Activated T-helper 1 cell treated with Interleukin-2 at 50 U/mL for 16 hours (primary cell): ENCODE data around the gene ADAM10.

Experiments
- DNase-seq: peaks from one replicate; pipeline ENCODE4 v3.0.0-alpha.2; 2020; ENCODE audit warnings: low read depth

The ADAM10 gene

DNA sequence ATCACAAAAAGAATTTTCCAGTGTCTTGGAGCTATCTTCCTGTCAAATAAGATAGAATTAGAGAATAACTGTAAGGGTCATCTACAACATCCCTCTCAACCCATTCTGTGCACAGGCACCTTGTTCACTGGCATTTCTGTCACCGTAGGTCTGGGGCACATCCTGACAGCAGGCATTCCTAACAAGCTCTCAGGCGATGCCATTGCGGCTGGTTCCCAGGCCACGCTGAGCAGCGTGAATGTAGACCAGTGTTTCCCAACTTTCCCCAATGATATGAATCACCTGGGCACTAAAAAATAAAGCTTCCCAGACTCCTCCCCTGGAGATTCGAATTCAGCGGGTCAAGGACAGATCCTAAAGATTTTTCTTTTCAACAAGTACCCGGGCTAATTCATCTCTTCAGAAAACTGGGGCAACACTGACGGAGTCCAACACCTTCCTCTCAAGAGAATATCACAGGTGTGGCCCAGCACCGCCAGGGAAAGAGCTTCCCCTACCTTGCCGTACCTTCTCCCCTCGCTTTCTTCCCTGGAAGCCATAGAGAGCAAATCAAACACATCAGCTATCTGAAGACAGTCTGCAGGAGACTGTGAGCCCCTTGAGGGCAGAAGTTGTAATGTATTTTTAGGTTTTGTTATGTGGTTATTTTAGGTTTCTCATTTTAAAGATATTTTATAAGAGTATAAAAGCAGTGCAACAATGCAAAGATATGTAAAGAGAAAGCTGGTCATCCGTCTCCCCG, 174.3 kb downstream of the ADAM10 start:
- DNase-seq = no peak

DNA sequence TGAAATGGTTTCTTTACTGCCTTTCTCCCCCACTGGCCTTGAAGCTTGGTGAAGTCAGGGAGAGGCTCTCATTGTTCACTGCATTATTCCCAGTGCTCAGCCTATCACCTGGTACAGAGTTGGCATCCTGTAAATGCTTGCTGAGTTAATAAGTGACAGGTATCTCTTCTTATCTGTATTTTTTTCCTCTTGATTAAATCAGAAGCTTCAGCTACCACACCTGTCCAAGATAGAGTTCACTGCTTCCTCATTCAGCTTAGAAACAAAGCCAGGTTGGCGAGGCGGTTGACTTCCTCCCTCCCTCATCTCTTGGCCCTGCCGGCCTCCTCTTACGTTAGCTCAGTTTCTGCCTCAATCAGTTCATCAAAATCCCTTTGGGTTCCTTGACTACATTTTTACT, 174.9 kb downstream of the ADAM10 start:
- no peak for DNase-seq

DNA sequence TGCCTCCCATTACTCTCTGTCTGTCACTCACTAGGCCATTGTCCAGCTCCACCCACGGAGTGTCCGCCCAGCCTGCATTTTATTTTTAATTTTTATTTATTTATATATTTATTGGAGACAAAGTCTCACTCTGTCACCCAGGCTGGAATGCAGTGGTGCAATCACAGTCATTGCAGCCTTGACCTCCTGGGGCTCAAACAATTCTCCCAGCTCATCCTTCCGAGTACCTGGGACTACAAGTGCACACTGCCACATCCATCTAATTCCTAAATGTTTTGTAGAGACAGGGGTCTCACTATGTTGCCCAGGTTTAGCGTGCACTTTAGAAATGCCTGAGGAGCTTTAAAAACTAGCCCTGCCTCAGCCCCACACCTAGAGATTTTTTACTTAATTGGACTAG, 176.2 kb downstream of the ADAM10 start:
- no peak for DNase-seq

DNA sequence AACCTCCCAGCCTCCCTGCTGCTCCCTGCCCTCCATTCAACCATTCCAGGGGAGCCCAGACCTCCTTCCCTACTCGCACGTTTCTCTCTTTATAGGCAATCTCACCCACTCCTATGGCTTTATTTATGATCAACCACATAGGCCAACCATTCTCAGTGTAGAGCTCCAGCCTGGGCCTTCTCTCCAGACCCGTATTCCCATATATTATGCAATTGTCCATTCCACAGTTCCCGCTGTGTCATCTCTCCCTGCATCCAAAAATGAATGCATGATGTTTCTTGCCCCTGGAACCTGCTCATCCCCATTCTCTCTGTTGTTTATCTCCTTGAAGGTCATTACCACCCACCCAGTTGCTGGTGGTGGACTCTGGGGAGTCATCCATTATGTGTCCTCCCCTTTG, 177.0 kb downstream of the ADAM10 start:
- DNase-seq = no peak

DNA sequence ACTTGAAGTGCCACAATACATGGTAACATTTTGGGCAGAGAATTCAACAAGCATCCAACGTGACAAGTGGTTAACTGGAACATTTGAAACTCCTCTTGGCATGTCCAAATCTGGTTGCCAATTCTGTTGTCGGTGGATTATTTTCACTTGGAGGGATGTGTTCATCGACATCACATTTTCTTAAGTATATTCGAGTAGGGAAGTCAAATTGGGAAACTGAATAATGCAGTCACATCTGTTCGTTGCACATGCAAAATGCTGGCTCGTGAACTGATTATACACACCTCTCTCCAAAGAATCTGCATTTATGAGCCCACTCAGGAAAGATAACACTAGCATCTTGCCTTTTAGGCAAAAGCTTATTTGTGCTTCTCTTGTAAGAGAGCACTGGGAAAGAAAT, 178.0 kb downstream of the ADAM10 start:
- DNase-seq = no peak

DNA sequence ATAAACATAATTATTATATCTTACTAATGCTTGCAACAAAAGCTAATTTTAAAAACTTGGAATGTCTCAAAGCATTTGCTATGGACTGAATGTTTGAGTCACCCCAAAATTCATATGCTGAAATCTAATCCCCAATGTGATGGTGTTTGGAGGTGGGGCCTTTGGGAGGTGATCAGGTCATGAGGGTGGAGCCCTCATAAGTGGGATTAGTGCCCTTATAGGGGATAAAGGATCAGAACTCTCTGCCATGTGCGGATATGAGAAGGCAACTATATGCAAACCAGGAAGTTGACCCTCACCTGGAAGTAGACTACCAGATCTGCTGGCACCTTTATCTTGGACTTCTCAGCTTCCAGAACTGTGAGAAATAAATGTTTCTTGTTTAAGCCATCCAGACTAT, 180.1 kb downstream of the ADAM10 start:
- no peak for DNase-seq

DNA sequence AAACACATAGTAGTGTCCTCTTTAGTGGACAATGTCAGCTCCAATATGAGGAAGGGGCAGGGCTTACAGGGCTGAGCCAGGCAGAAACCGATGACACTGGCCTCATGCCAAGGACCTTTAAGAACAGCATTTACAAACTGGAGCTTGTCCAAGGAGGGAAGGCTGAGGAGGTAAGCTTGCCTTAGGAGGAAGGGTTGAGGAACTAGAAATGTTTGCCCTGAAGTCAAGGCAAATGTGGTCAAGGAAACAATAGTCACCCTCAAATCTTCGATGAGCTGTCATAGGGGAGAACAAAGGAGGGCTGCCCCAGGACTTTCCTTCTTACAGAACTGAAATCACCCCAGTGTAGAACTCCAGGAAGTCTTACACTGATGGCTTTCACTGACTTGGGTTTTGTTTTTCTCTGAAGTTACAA, 181.3 kb downstream of the ADAM10 start:
- no peak for DNase-seq

DNA sequence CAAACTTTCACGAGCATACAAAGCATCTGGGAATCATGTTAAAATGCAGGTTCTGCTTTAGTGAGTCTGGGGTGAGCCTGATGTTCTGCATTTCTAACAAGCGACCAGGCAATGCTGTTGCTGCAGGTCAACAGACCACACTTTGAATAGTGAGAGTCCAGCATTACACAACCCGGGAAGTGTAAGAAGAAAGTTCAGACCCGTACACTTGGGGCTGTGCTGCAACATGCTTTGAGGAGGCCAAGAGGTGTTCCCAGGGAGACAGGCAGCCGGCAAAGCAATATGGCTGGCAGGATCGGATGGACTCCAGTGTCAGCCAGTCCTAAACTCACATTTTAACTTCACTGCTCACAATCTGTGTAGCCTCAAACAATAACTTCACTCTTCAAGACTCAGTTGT, 183.5 kb downstream of the ADAM10 start:
- no peak for DNase-seq

DNA sequence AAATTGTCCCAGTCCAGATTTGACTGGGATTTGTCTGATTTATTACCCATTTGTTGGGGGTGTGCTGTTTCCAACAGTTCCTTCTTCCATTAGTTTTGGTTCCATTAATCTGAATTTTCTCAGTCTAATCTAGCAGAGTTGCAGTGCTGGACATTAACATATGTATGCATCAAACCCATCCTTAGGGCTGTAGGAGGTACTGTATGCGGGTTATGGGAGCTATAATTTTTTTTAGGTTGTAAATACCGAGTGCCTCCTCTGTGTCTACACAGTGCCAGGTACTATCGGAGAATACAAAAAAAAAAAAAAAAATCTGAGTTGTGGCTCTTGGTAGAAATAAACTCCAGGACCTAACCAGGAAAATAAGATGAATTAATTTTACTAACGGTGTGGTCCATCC, 183.9 kb downstream of the ADAM10 start:
- no peak for DNase-seq

DNA sequence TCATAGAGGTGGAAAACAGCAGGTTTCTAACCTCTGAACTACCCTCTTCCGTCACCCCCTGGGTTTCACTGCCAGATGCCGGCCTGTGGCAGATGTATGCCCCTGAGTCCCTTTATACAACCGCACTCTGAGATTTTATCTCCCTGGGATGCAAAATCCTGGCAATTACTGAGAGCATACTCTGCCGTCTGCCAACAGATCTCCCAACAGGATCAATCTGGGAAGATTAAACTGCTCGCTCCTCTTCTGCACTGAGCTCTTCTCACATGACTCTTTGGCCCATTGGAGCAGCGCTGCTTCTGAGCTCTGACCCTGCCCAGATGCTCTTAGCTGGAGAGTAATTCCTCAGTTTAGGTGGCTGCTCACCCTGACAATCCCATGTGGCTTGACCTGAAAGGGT, 184.5 kb downstream of the ADAM10 start:
- DNase-seq = no peak

DNA sequence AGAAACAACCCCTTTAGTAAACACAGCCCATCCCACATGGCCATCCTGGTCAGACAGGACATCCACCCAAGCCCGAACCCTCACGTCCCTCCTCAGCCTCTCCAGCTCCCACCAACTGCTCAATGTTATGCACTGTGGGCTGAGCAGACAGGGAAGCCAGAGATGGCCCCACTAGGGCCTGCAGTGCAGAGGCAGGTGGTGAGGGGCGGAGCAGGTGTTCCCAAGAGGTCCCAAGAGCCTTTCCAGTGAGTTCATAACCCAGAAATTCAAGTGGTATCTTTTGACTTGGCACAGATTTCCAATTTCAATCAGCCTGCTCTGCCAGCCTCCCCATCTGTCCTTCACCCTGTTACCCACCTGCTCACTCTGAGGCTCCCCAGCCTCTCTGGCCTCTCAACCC, 187.4 kb downstream of the ADAM10 start:
- DNase-seq = no peak

DNA sequence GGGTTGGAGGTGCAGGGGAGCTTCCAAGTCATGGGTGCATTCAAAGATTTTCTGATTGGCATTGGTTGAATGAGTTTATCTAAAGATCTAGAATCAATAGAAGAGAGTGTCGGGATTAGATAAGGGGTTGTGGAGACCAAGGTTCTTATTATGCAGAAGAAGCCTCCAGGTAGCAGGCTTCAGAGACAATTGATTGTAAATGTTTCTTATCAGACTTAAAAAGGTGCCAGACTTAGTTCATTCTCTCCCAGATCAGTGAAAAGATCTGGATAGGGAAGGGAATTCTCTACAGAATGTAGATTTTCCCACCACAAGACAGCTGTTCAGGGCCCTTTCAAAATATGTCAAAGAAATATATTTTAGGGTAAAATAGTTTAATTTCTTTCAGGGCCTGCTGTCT, 188.2 kb downstream of the ADAM10 start:
- no peak for DNase-seq

DNA sequence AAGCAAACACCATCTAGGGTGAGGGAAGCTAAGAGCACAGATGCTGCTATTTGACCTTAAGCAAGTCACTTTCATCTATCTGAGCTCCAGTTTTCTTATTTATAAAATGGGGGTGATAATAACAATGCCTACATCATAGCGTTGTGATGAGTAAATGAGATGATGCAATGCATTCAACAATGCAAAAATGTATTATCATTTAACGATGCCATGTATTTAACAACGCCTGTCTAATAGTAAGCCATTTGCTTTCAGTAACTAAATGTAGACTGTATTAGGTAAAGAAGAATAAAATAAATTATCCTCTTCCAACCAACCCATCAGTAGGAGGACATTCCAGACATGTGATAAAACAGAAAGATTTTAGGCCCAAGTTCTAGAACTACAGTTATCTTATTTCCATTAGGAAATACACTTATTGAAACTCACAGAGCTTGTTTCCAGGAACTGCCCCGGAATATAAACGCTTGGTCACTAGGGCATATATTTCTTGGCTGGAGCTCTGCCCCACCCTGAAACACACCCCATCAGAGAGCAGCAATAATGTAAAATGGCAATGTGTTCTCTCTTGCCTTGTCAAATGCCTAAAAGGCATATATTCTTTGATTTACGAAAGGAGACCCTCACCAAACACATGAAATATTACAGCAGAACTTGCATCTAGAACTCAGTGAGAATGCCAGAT, 189.5 kb downstream of the ADAM10 start:
- no peak for DNase-seq

DNA sequence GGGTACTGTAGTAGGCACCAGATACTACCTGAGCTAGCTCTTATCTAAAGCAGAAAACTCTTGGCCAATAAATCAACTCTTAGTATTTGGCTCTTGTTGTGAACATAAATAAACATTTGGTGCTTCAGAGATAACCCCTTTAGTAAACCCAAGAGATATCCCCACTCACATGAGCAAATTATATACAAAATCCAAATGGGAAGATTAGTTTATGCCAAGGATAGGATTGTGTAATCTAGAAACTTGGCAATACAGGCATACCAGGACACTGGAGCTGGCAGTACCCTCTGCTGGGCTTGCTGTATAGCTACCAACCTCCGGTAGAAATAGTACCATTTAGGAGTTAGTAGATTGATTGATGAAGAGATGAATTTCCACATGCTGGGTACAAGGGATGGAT, 190.7 kb downstream of the ADAM10 start:
- no peak for DNase-seq

DNA sequence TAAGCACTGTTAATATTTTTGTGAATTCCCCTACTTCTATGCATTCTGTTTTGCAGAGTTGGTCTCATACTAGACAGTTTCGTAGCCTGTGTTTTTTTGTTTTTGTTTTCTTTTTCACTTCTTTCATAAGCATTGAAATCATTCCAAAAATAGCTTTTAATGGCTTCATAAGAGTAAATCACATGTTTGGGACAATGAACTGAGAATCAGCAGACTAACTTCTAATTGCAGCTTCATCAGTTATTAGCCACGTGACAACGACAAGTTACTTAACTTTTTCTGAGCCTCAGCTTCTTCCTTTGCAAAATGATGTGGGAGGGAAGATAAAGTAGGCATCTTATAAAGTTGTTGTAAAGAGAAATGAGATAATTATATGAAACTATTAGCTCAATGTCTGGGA, 193.0 kb downstream of the ADAM10 start:
- DNase-seq = no peak

DNA sequence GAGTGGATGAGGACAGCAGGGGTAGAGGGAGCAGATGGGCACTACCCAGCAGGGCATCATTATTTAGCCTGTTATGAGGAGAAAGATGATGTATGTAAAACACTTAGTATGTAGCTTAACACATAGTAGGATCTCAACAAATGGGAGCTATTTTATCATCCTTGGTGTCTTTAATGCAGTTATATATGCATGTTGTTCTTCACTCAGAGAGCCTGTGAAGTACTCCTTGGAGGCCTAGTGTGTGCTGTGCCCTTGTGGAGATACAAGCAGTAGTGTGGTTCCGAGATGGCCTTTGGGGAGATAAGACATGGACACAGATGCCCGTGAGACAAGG, 193.5 kb downstream of the ADAM10 start:
- DNase-seq = no peak

DNA sequence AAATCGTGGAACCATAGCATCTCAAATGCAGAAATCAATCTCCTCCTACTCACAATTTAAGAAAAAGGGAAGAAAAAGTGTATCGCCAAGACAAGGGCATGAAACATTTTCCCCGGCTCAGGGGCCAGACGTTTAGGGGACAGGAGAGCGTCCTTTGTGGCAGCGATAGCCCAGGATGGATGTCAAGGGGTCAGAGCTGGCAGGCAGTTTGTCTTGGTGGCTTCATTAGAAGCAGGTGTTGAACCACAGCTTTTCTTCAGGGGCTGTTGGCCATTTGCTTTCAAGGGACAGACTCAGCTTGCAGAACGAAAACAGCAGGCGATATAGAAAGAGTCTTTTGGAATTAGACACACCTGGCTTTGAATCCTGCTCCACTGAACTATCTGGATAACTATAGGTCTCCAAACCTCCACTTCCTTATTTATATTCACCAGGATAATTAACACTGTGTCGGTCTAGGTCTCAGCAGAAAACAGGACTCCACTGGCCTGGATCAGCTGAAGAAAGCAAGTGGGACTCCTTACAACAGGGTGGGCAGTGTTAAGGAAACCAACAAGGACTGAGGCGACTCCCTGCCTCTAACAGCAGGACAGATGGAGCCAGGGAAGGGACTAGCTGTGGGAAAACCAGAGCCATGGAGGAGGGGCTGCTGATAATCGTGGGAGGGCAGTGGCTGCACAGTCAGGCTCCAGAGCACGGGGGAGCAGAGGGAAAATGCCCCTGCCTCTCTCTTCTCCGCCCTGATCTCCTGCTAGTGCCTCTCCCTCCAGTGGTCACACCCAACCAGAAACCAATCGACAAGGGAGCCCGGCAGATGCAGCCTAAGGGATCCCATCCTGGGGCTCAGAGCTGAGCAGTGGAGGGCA, 194.1 kb downstream of the ADAM10 start:
- DNase-seq = no peak

DNA sequence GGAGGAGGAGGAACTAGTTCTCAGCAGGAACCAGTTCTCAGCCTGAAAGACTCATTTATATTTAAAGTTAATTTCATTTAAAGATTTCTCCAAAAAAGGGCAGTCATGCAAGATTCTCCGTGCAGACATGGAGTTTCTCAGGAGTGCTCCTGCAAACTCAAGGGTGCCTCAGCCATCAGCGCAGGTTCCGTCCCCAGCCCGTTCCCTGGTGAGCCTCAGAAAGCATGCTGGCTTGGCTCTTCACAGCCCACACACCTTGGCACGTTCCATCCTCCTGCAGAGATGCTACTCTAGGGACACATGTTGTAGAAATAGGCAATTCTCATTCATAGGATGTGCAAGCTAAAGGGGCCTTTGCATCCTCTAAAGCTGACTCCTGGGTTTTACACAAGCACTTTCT, 194.7 kb downstream of the ADAM10 start:
- DNase-seq = no peak

DNA sequence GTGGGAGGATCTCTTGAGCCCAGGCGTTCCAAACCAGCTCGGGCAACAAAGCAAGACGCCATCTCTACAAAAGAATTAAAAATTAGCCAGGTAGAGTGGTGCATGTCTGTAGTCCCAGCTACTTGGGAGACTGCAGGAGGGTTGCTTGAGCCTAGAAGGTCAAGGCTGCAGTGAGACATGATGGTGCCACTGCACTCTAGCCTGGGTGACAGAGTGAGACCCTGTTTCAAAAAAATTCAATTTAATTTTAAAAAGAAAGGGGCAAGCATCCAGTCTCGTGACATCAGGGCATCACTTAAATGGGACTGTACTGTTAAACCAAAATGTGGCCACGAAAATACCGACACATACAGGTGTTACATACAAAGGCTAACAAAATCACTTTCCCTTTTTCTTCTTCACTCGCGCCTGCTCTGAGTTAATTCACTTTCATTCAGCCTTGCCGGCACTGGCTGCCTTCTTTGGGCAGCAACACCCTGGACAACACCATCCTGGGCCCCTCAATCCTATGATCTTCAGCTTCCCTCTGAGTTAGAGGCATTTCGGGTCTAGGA, 196.1 kb downstream of the ADAM10 start:
- DNase-seq = no peak

DNA sequence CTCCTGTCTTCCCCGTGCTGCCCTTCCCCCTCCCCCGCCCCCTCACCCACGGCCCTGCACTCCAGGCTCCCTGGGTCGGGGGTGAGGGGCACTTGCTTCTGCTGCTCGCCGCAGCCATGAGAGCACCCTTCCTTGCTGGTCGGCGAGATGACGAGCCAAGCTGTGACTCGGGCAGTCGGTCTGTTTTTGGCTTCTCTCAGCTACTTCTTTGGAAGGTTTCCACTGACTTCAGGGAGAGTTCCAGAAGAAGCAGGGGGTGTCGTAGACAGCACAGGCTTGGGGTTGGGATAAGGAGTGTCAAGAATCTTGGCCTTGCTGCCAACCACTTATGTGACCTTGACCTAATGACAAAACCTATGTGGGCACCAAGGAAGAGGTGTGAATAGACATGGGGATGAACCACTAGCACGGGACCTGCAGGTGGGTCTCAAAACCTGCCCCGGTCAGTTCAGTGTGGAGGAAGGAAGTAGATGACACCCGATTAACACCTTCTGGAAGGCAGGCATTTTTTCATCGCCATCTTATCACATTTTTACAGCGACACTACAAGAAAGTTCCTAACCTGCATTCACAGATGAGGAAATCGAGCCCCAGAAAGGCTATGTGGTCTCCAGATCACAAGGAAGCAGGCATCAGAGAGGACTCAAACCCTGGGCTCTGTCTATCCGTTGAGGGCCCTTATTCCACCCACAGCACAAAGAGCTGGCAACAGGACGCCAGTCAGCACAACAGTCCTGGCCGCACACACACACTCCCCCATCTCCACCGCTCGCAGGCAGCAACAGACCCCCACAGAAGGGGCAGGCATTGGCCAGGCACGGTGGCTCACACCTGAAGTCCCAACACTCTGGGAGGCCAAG, 196.8 kb downstream of the ADAM10 start:
- DNase-seq = no peak

DNA sequence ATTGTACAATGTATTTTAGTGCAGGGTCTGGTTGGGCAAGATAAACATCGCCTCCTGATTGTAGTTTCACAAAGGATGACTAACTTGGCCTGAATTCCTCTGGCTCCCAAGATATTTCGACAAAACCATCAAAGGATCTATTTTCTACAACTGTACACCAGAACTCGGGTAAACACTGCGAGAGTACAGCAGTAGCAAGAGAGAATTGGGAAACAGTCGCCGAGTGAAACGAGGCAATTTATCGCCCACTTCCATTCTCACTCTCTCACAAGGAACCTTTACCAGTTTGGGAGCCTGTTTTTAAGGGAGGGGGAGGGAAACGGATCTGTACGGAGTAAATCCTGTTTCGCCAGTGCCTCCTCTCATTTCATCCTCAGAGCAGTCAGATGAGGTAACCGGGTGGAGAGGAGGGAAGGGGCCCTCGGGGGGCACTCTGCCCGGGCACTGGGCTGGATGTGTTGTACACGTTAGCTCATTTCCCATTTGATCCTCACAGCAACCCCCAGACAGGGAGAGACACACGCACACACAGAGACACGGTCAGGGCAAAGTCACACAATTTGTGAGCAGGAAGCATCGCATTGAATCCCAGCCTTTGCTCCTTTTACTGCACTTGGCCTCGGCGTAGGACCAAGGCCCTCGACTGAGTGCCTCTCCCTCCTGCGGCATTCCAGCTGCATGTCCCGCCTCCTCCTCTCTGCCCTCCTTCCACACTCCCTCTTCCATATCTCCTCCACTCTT, 197.6 kb downstream of the ADAM10 start:
- DNase-seq = no peak
